K562 (cell line): ENCODE data around the gene SUMO3. TPM values are rescaled to one million over a fixed set of nuclear protein-coding genes. Genes with fewer than 3 reads are reported as not detected.

Experiments used
- BHLHE40 ChIP-seq: IDR thresholded peaks from 2 replicates; pipeline ENCODE4 v1.6.1; 2011; ENCODE audit warnings: low read length, improper control_type of control experiment
- CREB3 ChIP-seq: fragments of 450-650 bp; conservative IDR thresholded peaks from 2 replicates; pipeline ENCODE4 v1.6.1; 2016; ENCODE audit warnings: missing genetic modification characterization, low read depth, mild to moderate bottlenecking, missing compliant biosample characterization, moderate library complexity
- E2F1 ChIP-seq: sonication (generic); formaldehyde crosslinking; IDR thresholded peaks from 2 replicates; pipeline ENCODE4 v1.8.1; 2023; ENCODE audit warnings: mild to moderate bottlenecking, missing genetic modification reagents, moderate library complexity
- ETS1 ChIP-seq: conservative IDR thresholded peaks from 2 replicates; pipeline ENCODE4 v1.6.1; 2011; ENCODE audit warnings: low read depth, mild to moderate bottlenecking, low read length; ENCODE audit not compliant: control insufficient read depth
- FOXJ2 ChIP-seq: fragments of 200-800 bp; sonication (Bioruptor generic); IDR thresholded peaks from 2 replicates; pipeline ENCODE4 v1.6.1; 2016; ENCODE audit warnings: missing genetic modification characterization, missing compliant biosample characterization
- HCFC1 ChIP-seq: IDR thresholded peaks from 2 replicates; pipeline ENCODE4 v1.6.1; 2012; ENCODE audit warnings: low read depth, low read length, improper control_type of control experiment
- IFI16 ChIP-seq: fragments of 250-450 bp; sonication (Bioruptor Pico); IDR thresholded peaks from 2 replicates; pipeline ENCODE4 v2.1.2; 2022; ENCODE audit warnings: mild to moderate bottlenecking, inconsistent platforms
- JUND ChIP-seq, 2 experiments: IDR thresholded peaks; 2 replicates in 1 of 2; 3 replicates in 1 of 2; pipeline ENCODE4 v1.6.1; 2011; ENCODE audit warnings: borderline replicate concordance in 2 of 2, low read depth in 2 of 2, low read length in 2 of 2, improper control_type of control experiment in 1 of 2, missing biosample characterization in 1 of 2, missing genetic modification characterization in 1 of 2, missing genetic modification reagents in 1 of 2
- MAFK ChIP-seq: IDR thresholded peaks from 2 replicates; pipeline ENCODE4 v1.6.1; 2011; ENCODE audit warnings: low read length, improper control_type of control experiment
- TAF1 ChIP-seq: IDR thresholded peaks from 2 replicates; pipeline ENCODE4 v1.6.1; 2011; ENCODE audit warnings: mild to moderate bottlenecking, low read length, moderate library complexity; ENCODE audit not compliant: insufficient read depth, control insufficient read depth, severe bottlenecking; ENCODE audit errors: extremely low read depth
- ZNF311 ChIP-seq: fragments of 250-450 bp; sonication (Bioruptor Pico); IDR thresholded peaks from 2 replicates; pipeline ENCODE4 v1.4.0; 2020; ENCODE audit warnings: mild to moderate bottlenecking, moderate library complexity
- ZNF41 ChIP-seq: fragments of 250-450 bp; sonication (Bioruptor Pico); conservative IDR thresholded peaks from 2 replicates; pipeline ENCODE4 v1.4.0; 2020; ENCODE audit warnings: mild to moderate bottlenecking
- ZNF551 ChIP-seq: fragments of 250-450 bp; sonication (Bioruptor Pico); IDR thresholded peaks from 2 replicates; pipeline ENCODE4 v1.5.0; 2021; ENCODE audit warnings: mild to moderate bottlenecking, moderate library complexity
- ZNF583 ChIP-seq: fragments of 250-450 bp; sonication (Bioruptor Pico); IDR thresholded peaks from 2 replicates; pipeline ENCODE4 v1.4.0; 2020
- polyA plus RNA-seq, 8 experiments: library from polyadenylated mRNA; depleted of rRNA in 4 of 8; stranded (reverse) in 5 of 8; unstranded in 3 of 8; fragments of >200 nt; fragmentation: Nextera tagmentation in 2 of 8; fragmentation: Illumina TruSeq in 1 of 8; extraction: Ambion mirVana in 2 of 8; extraction: Trizol in 1 of 8; gene quantifications; 2 replicates each; pipeline versions ENCODE4 v1.2.1 to v1.2.3, GENCODE V29; 2011 to 2014; ENCODE audit warnings: inconsistent platforms in 1 of 8, missing spikeins in 1 of 8
- total RNA-seq, 7 experiments: library from RNA; depleted of rRNA in 6 of 7; stranded (reverse); fragments of >200 nt in 6 of 7; fragmentation: Illumina TruSeq in 2 of 7; extraction: Trizol in 2 of 7; gene quantifications; 2 replicates each; pipeline versions ENCODE4 v1.2.1 to v1.2.3, GENCODE V29; 2011 to 2021; ENCODE audit warnings: low replicate concordance in 1 of 7
- TF ChIP-seq, protein P1 (sequence below), 3 experiments: fragments of 200-800 bp in 1 of 3; sonication (Bioruptor generic) in 1 of 3; sonication (generic) in 1 of 3; formaldehyde crosslinking in 1 of 3; IDR thresholded peaks; 2 replicates each; pipeline versions ENCODE4 v1.6.1 to v1.8.0; 2016 to 2022; ENCODE audit warnings: mild to moderate bottlenecking in 2 of 3, missing compliant biosample characterization in 2 of 3, missing genetic modification characterization in 2 of 3, missing genetic modification reagents in 1 of 3
- TF ChIP-seq, protein P2 (sequence below): fragments of 450-650 bp; IDR thresholded peaks from 2 replicates; pipeline ENCODE4 v1.7.1; 2018; ENCODE audit warnings: mild to moderate bottlenecking, low read depth; ENCODE audit not compliant: partially characterized antibody
- TF ChIP-seq, protein P3 (sequence below): sonication (generic); formaldehyde crosslinking; IDR thresholded peaks from 2 replicates; pipeline ENCODE4 v1.9.0; 2022; ENCODE audit warnings: mild to moderate bottlenecking, missing genetic modification reagents

The SUMO3 gene
- total and polyA plus RNA-seq, 9 of the 15 experiments (the other 6 are each of a cell fraction or from before 2014, with no cell fraction given) = 13.9 to 143 (median 113) TPM

DNA sequence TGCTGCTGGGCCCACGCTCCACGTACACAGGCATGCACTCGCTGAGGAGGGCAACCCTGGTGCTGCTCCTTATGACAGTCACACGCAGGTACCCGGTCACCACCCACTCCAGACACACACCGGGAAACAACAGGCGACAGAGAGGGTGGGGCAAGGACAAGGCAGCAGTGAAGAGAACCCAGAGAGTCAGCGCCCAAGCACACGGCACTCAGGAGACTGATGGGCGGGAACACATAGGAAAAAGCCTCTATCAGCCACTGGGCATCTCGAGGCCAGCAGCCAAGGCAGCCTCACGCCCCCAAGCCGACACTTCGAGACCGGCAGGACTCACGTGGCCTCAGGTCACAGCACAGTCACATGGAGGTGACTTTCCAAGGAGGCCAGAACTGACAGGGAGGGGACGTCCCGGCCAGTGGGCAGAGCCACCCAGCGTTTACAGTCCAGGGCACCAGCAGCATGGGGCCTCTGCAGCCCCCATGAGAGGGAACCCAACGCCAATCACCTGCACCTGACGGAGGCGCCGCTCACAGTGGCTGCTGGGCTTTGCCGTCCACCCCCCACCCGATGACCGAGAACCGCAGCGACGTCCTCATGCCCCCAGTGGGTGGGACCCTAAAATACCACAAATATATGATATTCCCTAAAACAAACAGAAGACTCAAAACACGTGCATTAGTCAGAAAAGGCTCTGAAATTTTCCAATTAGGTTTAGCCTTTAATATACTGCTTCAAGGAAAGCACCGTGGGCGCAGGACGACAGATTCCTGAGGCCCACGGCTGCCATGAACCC, 35.9 kb upstream of the SUMO3 start (continued):
- TF ChIP-seq JUND (IDR thresholded peaks at IDR 0.05; ENCODE audit: borderline replicate concordance, low read depth, low read length) (no peak), JUND (tag; IDR thresholded peaks at IDR 0.05; ENCODE audit: borderline replicate concordance, low read depth, low read length) (no peak), ZNF551 (no peak), IFI16 (peak; percentile 54; the same call in 1 of the 2 replicates), E2F1 (CRISPR knock-in tag) (0 out of 2 replicates have a peak, but pooled peaks have one; percentile 19), HCFC1 (no peak), ZNF583 (CRISPR knock-in tag) (peak; percentile 85), FOXJ2 (tag) (0 out of 2 replicates have a peak, but pooled peaks have one; percentile 19), MAFK (no peak), CREB3 (tag) (peak; percentile 71; the same call in 1 of the 2 replicates), TAF1 (no peak), BHLHE40 (peak; percentile 50; the same call in 1 of the 2 replicates), ZNF311 (no peak), ETS1 (0 out of 2 replicates have a peak, but pooled peaks have one; percentile 20), ZNF41 (no peak)
- TF ChIP-seq, protein P1, sequence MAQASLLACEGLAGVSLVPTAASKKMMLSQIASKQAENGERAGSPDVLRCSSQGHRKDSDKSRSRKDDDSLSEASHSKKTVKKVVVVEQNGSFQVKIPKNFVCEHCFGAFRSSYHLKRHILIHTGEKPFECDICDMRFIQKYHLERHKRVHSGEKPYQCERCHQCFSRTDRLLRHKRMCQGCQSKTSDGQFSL (CRISPR knock-in tag; IDR thresholded peaks at IDR 0.05) = 0 out of 2 replicates have a peak, but pooled peaks have one; percentile 14
- TF ChIP-seq, protein P1 (tag; IDR thresholded peaks at IDR 0.05) = 0 out of 4 replicates have a peak, but pooled peaks of 1 of the 2 experiments have one; percentile 54
- TF ChIP-seq, protein P2, sequence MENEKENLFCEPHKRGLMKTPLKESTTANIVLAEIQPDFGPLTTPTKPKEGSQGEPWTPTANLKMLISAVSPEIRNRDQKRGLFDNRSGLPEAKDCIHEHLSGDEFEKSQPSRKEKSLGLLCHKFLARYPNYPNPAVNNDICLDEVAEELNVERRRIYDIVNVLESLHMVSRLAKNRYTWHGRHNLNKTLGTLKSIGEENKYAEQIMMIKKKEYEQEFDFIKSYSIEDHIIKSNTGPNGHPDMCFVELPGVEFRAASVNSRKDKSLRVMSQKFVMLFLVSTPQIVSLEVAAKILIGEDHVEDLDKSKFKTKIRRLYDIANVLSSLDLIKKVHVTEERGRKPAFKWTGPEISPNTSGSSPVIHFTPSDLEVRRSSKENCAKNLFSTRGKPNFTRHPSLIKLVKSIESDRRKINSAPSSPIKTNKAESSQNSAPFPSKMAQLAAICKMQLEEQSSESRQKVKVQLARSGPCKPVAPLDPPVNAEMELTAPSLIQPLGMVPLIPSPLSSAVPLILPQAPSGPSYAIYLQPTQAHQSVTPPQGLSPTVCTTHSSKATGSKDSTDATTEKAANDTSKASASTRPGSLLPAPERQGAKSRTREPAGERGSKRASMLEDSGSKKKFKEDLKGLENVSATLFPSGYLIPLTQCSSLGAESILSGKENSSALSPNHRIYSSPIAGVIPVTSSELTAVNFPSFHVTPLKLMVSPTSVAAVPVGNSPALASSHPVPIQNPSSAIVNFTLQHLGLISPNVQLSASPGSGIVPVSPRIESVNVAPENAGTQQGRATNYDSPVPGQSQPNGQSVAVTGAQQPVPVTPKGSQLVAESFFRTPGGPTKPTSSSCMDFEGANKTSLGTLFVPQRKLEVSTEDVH = no peak
- TF ChIP-seq, protein P3, sequence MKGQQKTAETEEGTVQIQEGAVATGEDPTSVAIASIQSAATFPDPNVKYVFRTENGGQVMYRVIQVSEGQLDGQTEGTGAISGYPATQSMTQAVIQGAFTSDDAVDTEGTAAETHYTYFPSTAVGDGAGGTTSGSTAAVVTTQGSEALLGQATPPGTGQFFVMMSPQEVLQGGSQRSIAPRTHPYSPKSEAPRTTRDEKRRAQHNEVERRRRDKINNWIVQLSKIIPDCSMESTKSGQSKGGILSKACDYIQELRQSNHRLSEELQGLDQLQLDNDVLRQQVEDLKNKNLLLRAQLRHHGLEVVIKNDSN (CRISPR knock-in tag) = peak; percentile 76
